ENCODE results near the gene SRSF10.
"Not testable (repeated sequence)": the region's sequence is repeated elsewhere in the genome, so short reads cannot be mapped to it uniquely, and the experiment has no call there.

Gene SRSF10

DNA sequence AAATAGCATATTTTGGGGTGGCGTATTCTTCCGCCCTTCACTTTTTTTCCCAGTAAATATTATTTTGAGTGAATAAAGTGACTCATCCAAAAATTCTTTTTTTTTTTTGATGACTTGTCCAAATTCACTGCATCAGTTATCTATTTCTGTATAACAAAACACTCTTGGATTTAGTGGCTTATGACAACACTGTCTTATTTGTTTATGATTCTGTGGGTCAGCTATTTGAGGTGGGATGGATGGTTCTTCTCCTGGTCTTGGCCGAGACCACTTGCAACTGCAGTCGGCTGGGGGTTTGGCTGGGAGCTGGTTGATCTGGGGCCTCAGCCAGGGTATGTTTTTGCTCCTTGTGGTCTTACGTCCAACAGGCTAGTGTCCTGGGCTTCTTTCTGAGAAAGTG lies 39.9 kb upstream of the SRSF10 start:
- TF ChIP-seq MYC (IDR thresholded peaks at IDR 0.05; ENCODE audit: low read depth, low read length) (no peak), POLR2A (IDR thresholded peaks at IDR 0.05; ENCODE audit: extremely low read depth, insufficient read length) (no peak)
- TF ChIP-seq, protein P1, sequence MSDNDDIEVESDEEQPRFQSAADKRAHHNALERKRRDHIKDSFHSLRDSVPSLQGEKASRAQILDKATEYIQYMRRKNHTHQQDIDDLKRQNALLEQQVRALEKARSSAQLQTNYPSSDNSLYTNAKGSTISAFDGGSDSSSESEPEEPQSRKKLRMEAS (IDR thresholded peaks at IDR 0.05; ENCODE audit: low read depth, low read length) = no peak
- TF ChIP-seq, protein P2, sequence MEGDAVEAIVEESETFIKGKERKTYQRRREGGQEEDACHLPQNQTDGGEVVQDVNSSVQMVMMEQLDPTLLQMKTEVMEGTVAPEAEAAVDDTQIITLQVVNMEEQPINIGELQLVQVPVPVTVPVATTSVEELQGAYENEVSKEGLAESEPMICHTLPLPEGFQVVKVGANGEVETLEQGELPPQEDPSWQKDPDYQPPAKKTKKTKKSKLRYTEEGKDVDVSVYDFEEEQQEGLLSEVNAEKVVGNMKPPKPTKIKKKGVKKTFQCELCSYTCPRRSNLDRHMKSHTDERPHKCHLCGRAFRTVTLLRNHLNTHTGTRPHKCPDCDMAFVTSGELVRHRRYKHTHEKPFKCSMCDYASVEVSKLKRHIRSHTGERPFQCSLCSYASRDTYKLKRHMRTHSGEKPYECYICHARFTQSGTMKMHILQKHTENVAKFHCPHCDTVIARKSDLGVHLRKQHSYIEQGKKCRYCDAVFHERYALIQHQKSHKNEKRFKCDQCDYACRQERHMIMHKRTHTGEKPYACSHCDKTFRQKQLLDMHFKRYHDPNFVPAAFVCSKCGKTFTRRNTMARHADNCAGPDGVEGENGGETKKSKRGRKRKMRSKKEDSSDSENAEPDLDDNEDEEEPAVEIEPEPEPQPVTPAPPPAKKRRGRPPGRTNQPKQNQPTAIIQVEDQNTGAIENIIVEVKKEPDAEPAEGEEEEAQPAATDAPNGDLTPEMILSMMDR (IDR thresholded peaks at IDR 0.05; ENCODE audit: low read depth, low read length) = no peak
- no peak overlapping the region for H3K4me3 ChIP-seq (ENCODE audit: low read depth, low read length)
- DNase-seq (ENCODE audit: low read depth) = no peak

DNA sequence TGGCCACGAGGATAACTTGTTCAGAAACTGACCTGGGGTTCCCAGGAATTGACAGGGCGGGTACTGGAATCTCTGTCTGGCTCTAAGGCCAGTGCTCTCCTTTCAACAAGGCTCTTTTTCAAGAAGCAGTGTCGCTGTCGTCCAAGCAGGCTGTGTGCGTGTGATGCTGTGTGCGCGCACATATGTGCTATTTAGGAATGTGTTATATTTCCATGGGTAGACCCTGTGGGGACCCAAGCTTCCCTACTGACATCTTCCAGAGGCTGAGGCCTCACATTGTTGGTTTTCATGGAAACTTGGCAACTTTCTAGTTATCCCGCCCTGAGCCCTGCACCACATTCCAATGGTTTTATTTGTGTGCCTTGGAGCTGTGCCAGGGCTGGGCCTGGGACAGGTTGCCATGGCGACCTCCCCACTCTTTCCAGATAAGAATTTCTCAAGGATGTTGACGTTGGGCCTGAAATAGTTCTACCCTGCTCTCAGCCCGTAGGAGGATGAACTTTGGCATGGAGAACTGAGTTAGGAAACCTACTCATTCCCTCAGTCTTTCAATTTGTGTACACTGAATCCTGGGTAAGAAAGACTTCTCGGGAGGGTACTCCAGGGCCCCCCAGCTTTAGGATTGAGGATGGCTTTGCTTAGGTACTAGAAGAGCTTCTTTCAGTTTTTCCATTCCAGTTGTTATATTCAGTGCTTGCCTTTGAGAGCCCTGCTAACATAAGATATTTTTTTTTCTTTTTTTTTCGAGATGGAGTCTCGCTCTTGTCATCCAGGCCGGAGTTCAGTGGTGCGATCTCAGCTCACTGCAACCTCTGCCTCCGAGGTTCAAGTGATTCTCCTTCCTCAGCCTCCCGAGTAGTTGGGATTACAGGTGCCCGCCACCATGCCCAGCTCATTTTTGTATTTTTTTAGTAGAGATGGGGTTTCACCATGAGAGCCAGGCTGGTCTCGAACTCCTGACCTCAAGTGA lies 38.8 kb upstream of the SRSF10 start:
- DNase-seq (ENCODE audit: low read depth) = no peak
- H3K4me3 ChIP-seq (ENCODE audit: low read depth, low read length) = no peak overlapping the region
- TF ChIP-seq, protein P1 (IDR thresholded peaks at IDR 0.05; ENCODE audit: low read depth, low read length) = no peak
- TF ChIP-seq MYC (IDR thresholded peaks at IDR 0.05; ENCODE audit: low read depth, low read length) (no peak), POLR2A (IDR thresholded peaks at IDR 0.05; ENCODE audit: extremely low read depth, insufficient read length) (no peak)
- TF ChIP-seq, protein P2 (IDR thresholded peaks at IDR 0.05; ENCODE audit: low read depth, low read length) = no peak

DNA sequence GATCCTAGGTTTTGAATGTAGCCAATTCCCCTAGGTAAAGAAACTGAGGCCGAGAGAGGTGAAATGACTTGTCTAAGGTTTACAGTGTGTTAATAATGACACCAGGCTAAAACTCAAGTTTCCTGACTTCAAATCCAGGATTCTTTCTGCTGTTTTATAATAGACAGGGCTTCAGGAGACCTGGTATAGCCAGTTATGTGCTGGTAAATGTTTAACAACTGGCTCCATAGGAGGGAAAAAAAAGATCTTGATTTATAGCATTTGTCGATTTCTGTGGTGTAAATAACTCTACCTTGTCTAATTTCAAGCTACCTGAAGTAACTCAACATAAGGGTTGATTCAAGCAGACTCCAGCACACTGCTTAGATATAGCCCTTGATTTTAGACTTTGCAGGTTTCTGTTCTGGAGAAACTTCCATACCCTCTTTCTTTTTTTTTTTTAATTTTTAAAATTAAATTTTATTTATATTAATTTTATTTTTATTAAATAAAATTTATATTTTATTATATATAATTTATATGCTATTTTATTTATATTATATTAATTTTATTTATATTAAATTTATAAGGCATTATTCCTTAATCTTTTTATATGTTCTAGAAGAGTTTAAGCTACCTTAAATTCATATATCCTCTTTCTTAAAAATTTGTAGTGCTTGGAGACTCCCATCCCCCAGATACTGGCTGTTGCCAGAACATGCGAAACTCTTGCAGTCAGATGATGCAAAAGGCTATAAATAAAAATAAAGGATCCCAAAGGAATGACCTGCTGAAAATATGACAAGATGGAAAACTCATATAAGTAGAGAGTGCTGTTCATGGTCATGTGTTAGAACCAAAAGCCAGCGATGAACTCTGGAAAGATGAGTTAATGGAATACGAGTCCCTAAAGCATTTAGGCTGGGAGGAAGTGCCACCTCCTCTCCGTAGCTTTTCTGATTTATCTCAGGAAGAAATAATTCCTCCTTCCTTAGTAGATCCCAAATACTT lies 35.4 kb upstream of the SRSF10 start:
- DNase-seq (ENCODE audit: low read depth) = no peak
- no peak for TF ChIP-seq MYC (IDR thresholded peaks at IDR 0.05; ENCODE audit: low read depth, low read length)
- no peak overlapping the region for H3K4me3 ChIP-seq (ENCODE audit: low read depth, low read length)

DNA sequence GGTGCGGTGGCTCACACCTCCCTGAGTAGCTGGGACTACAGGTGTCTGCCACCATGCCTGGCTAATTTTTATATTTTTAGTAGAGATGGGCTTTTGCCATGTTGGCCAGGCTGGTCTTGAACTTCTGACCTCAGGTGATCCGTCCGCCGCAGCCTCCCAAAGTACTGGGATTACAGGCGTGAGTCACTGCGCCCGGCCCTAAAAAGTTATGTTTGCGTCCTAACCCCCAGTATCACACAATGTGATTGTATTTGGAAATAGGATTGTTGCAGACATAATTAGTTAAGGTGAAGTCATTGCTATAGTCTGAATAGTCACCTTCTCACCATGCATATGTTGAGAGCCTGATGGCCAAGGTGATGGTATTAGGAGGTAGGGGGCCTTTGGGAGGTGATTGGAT lies 32.8 kb upstream of the SRSF10 start:
- H3K4me3 ChIP-seq (ENCODE audit: low read depth, low read length); DNase-seq (ENCODE audit: low read depth): not testable (repeated sequence)

DNA sequence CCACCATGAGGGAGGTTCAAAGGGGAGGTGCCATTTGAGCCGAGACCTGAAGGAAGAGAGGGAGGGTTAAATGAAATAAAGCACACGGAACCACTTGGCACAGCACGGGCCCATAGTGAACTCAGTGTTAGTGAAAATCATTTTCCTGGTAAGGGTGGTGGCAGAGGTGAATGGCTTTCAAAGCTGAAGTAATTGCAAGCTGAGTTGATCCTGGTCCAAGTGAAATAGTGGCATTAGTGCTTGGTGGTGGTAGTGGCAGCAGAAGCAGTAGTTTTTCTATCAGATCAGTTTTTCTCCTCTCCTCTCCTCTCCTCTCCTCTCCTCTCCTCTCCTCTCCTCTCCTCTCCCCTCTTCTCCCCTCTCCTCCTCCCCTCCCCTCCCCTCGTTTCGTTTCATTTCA lies 30.5 kb upstream of the SRSF10 start:
- DNase-seq (ENCODE audit: low read depth) = no peak
- H3K4me3 ChIP-seq (ENCODE audit: low read depth, low read length) = no peak overlapping the region
- TF ChIP-seq MYC (IDR thresholded peaks at IDR 0.05; ENCODE audit: low read depth, low read length) (no peak), POLR2A (IDR thresholded peaks at IDR 0.05; ENCODE audit: extremely low read depth, insufficient read length) (no peak)
- TF ChIP-seq, protein P2 (IDR thresholded peaks at IDR 0.05; ENCODE audit: low read depth, low read length) = no peak
- TF ChIP-seq, protein P1 (IDR thresholded peaks at IDR 0.05; ENCODE audit: low read depth, low read length) = no peak

DNA sequence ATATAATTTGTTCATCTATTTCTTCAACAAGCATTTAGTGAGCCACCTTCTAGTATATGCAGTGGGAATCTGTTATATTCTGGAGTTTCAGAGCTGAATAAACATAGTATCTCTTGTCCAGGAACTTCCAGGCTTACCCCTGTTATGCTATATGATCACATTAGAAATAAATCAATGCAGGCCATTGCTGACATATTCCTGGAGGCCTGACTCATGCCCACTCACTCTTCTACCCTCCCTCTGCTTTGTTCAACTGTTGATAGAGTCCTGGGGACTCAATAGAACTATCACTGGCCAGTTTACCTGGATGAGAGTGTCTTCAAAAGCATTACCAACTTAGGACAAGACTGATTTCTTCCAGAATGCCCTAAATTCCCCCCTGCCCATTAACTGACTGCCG lies 29.3 kb upstream of the SRSF10 start:
- DNase-seq (ENCODE audit: low read depth) = no peak
- TF ChIP-seq, protein P2 (IDR thresholded peaks at IDR 0.05; ENCODE audit: low read depth, low read length) = no peak
- TF ChIP-seq MYC (IDR thresholded peaks at IDR 0.05; ENCODE audit: low read depth, low read length) = no peak
- TF ChIP-seq POLR2A (IDR thresholded peaks at IDR 0.05; ENCODE audit: extremely low read depth, insufficient read length) = no peak
- TF ChIP-seq, protein P1 (IDR thresholded peaks at IDR 0.05; ENCODE audit: low read depth, low read length) = no peak
- H3K4me3 ChIP-seq (ENCODE audit: low read depth, low read length) = no peak overlapping the region

DNA sequence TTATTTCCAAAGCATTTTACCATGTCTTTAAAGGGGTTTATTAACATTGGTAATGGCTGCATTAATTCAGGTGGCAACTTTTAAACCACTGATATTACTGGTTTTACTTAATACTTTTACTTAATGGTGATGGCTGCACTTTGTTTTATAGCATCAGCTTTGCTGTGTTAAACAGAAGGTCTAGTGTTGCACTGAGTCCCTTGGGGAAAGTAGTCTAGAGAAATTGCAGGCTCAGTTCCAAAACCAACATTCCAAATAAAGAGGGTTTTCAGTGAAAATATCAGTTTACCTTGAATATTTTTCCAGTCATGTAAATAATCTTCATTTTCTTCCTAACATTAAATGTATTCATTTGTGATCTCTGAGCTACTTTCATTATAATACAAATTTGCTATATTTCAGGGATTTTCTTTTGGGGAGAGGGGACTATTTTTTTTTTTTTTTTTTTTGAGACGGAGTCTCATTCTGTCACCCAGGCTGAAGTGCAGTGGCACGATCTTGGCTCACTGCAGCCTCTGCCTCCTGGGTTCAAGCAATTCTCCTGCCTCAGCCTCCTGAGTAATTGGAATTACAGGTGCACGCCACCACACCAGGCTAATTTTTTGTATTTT lies 28.6 kb upstream of the SRSF10 start:
- H3K4me3 ChIP-seq (ENCODE audit: low read depth, low read length); DNase-seq (ENCODE audit: low read depth): not testable (repeated sequence)

Measured in NB4 (cell line).